Neural cell (in vitro differentiated cells): Measurements from ENCODE around the gene CTNNB1. TPM values are rescaled to one million over a fixed set of nuclear protein-coding genes. Genes with fewer than 3 reads are reported as not detected.

Experiments used
- H2AFZ ChIP-seq: fragments of 200-600, 300-800 bp; sonication (generic), shearing (Covaris generic); 2 replicates; pipeline ENCODE4 v1.6.0; 2014; ENCODE audit warnings: low read depth, mild to moderate bottlenecking, antibody characterized with exemption, low read length, moderate library complexity
- H3F3A ChIP-seq: fragments of 200-600 bp; shearing (Covaris generic); 2 replicates; pipeline ENCODE4 v1.6.1; 2016; ENCODE audit warnings: mild to moderate bottlenecking, moderate library complexity, mixed read lengths, antibody characterized with exemption, low read length; ENCODE audit not compliant: insufficient read depth, poor library complexity, severe bottlenecking
- H3K27ac ChIP-seq: fragments of 200-600, 300-800 bp; sonication (generic), shearing (Covaris generic); 2 replicates; pipeline ENCODE4 v1.5.1; 2014; ENCODE audit warnings: mild to moderate bottlenecking, low read length, moderate library complexity
- H3K27me3 ChIP-seq: fragments of 300-800, 200-600 bp; sonication (generic), shearing (Covaris generic); 2 replicates; pipeline ENCODE4 v1.6.0; 2014; ENCODE audit warnings: mild to moderate bottlenecking, low read depth, low read length, moderate library complexity; ENCODE audit not compliant: insufficient read depth
- H3K36me3 ChIP-seq: fragments of 300-800, 200-600 bp; sonication (generic), shearing (Covaris generic); 2 replicates; pipeline ENCODE4 v1.5.1; 2014; ENCODE audit warnings: mild to moderate bottlenecking, antibody characterized with exemption, low read length, moderate library complexity; ENCODE audit not compliant: insufficient read depth
- H3K4me2 ChIP-seq: fragments of 300-800, 200-600 bp; sonication (generic), shearing (Covaris generic); 2 replicates; pipeline ENCODE4 v1.6.0; 2014; ENCODE audit warnings: mild to moderate bottlenecking, low read length
- H3K4me3 ChIP-seq: fragments of 300-800, 200-600 bp; sonication (generic), shearing (Covaris generic); 2 replicates; pipeline ENCODE4 v1.5.1; 2014; ENCODE audit warnings: mild to moderate bottlenecking, low read length, moderate library complexity
- H3K79me2 ChIP-seq: fragments of 200-600 bp; shearing (Covaris generic); replicated peaks from 2 replicates; pipeline ENCODE4 v1.6.0; 2014; ENCODE audit warnings: mild to moderate bottlenecking, low read length, moderate library complexity; ENCODE audit not compliant: insufficient read depth
- H3K9ac ChIP-seq: fragments of 300-800, 200-600 bp; sonication (generic), shearing (Covaris generic); 2 replicates; pipeline ENCODE4 v1.6.1; 2016; ENCODE audit warnings: mild to moderate bottlenecking, low read length, mixed read lengths
- H3K9me2 ChIP-seq: fragments of 200-600 bp; shearing (Covaris generic); 2 replicates; pipeline ENCODE4 v1.6.1; 2016; ENCODE audit warnings: mild to moderate bottlenecking, low read length, mixed read lengths; ENCODE audit not compliant: insufficient read depth
- H3K9me3 ChIP-seq: fragments of 200-600, 300-800 bp; sonication (generic), shearing (Covaris generic); 2 replicates; pipeline ENCODE4 v1.6.1; 2016; ENCODE audit warnings: mild to moderate bottlenecking, mixed run types, low read length, moderate library complexity, mixed read lengths
- H4K20me1 ChIP-seq: fragments of 200-600 bp; shearing (Covaris generic); 2 replicates; pipeline ENCODE4 v1.6.1; 2016; ENCODE audit warnings: mild to moderate bottlenecking, mixed run types; ENCODE audit not compliant: insufficient read depth
- CTCF ChIP-seq: fragments of 450-650 bp; IDR thresholded peaks from 2 replicates; pipeline ENCODE4 v1.5.1; 2014; ENCODE audit warnings: antibody characterized with exemption, mild to moderate bottlenecking, moderate library complexity; ENCODE audit not compliant: poor library complexity, severe bottlenecking
- EP300 ChIP-seq: fragments of 450-650 bp; conservative IDR thresholded peaks from 2 replicates; pipeline ENCODE4 v1.6.1; 2014; ENCODE audit warnings: antibody characterized with exemption, mild to moderate bottlenecking, moderate library complexity; ENCODE audit not compliant: poor library complexity, severe bottlenecking
- EZH2 ChIP-seq: fragments of 200-600, 300-800 bp; shearing (Covaris generic), sonication (generic); IDR thresholded peaks from 2 replicates; pipeline ENCODE4 v1.6.1; 2014; ENCODE audit warnings: antibody characterized with exemption, low read length, borderline replicate concordance, mild to moderate bottlenecking; ENCODE audit not compliant: insufficient read depth, poor library complexity, severe bottlenecking
- MXI1 ChIP-seq: fragments of 450-650 bp; conservative IDR thresholded peaks from 2 replicates; pipeline ENCODE4 v1.6.1; 2014; ENCODE audit warnings: antibody characterized with exemption, mild to moderate bottlenecking; ENCODE audit not compliant: poor library complexity, severe bottlenecking
- POLR2AphosphoS5 ChIP-seq: IDR thresholded peaks from 2 replicates; pipeline ENCODE4 v1.6.1; 2012
- RAD21 ChIP-seq: fragments of 450-650 bp; conservative IDR thresholded peaks from 2 replicates; pipeline ENCODE4 v1.6.1; 2014; ENCODE audit warnings: antibody characterized with exemption, mild to moderate bottlenecking, moderate library complexity
- SMC3 ChIP-seq: fragments of 450-650 bp; conservative IDR thresholded peaks from 2 replicates; pipeline ENCODE4 v1.6.1; 2014; ENCODE audit warnings: antibody characterized with exemption, mild to moderate bottlenecking, moderate library complexity; ENCODE audit not compliant: poor library complexity
- TAF1 ChIP-seq: IDR thresholded peaks from 2 replicates; pipeline ENCODE4 v1.6.1; 2012; ENCODE audit warnings: low read depth
- polyA plus RNA-seq: library from polyadenylated mRNA; depleted of rRNA; stranded (reverse); fragments of >200 nt; gene quantifications from 2 replicates; pipeline ENCODE4 v1.2.3, GENCODE V29; 2014
- TF ChIP-seq, protein P1 (sequence below): IDR thresholded peaks from 2 replicates; pipeline ENCODE4 v1.6.1; 2012; ENCODE audit warnings: borderline replicate concordance

The CTNNB1 gene
- polyA plus RNA-seq, 1 donor from 2014 or later: 317 TPM

GRCh38 chr3:41265823-41266273 lies 66.5 kb downstream of the CTNNB1 start:
- Histone ChIP-seq H3K27ac (no peak overlapping the region), H3K9me2 (no peaks in the 10 kb centered on the region), H3F3A (no peaks in the 10 kb centered on the region), H3K4me2 (no peak overlapping the region), H3K4me3 (no peak overlapping the region), H3K36me3 (no peaks in the 10 kb centered on the region), H4K20me1 (no peaks in the 10 kb centered on the region), H3K9ac (no peak overlapping the region), H3K79me2 (no peaks in the 10 kb centered on the region), H3K9me3 (no peaks in the 10 kb centered on the region), H2AFZ (no peak overlapping the region), H3K27me3 (no peaks in the 10 kb centered on the region)
- no peak for TF ChIP-seq EP300
- TF ChIP-seq TAF1: no peak
- TF ChIP-seq EZH2: no peak
- no peak for TF ChIP-seq POLR2AphosphoS5
- no peak for TF ChIP-seq MXI1
- TF ChIP-seq, protein P1, sequence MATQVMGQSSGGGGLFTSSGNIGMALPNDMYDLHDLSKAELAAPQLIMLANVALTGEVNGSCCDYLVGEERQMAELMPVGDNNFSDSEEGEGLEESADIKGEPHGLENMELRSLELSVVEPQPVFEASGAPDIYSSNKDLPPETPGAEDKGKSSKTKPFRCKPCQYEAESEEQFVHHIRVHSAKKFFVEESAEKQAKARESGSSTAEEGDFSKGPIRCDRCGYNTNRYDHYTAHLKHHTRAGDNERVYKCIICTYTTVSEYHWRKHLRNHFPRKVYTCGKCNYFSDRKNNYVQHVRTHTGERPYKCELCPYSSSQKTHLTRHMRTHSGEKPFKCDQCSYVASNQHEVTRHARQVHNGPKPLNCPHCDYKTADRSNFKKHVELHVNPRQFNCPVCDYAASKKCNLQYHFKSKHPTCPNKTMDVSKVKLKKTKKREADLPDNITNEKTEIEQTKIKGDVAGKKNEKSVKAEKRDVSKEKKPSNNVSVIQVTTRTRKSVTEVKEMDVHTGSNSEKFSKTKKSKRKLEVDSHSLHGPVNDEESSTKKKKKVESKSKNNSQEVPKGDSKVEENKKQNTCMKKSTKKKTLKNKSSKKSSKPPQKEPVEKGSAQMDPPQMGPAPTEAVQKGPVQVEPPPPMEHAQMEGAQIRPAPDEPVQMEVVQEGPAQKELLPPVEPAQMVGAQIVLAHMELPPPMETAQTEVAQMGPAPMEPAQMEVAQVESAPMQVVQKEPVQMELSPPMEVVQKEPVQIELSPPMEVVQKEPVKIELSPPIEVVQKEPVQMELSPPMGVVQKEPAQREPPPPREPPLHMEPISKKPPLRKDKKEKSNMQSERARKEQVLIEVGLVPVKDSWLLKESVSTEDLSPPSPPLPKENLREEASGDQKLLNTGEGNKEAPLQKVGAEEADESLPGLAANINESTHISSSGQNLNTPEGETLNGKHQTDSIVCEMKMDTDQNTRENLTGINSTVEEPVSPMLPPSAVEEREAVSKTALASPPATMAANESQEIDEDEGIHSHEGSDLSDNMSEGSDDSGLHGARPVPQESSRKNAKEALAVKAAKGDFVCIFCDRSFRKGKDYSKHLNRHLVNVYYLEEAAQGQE: no peak
- TF ChIP-seq SMC3: no peak
- no peak for TF ChIP-seq CTCF
- TF ChIP-seq RAD21: no peak

DNA sequence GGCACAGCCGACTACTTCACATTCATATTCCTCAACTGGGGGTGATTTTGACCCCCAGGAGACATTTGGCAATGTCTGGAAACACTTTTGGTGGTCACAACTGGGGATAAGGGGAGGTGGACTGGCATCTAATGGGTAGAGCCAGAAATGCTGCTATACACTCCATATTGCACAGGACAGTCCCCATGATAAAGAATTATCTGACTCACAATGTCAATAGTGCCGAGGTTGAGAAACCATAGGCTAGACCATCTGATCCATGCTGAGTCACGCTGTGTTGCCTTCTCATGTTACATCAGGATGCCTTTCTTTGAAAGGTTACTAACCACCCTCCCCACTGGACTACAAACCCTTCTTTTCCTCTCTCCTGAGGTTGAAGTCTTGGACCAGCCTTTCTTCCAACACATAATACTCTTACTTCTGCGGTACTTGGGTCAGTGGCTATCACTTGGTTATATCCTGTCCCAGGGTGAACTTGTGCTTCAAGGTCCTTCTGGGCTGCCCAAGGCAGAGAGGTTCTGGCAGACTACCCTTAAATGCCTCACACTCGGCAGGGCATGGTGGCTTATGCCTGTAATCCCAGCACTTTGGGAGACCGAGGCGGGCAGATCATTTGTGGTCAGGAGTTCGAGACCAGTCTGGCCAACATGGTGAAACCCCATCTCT lies 68.8 kb downstream of the CTNNB1 start:
- Histone ChIP-seq H3K79me2 (no peaks in the 10 kb centered on the region), H3K9me2 (no peaks in the 10 kb centered on the region), H3K36me3 (no peaks in the 10 kb centered on the region), H4K20me1 (no peaks in the 10 kb centered on the region), H3K27ac (no peak overlapping the region), H3K27me3 (no peaks in the 10 kb centered on the region), H3K9ac (no peak overlapping the region), H3K4me2 (no peak overlapping the region), H3F3A (no peaks in the 10 kb centered on the region), H3K9me3 (no peaks in the 10 kb centered on the region), H3K4me3 (no peak overlapping the region), H2AFZ (no peak overlapping the region)
- TF ChIP-seq POLR2AphosphoS5 (no peak), EP300 (no peak), RAD21 (no peak), TAF1 (no peak), EZH2 (no peak), SMC3 (no peak), MXI1 (no peak), CTCF (no peak)
- TF ChIP-seq, protein P1: no peak
